Measurements from ENCODE around the gene HDHD5. TPM values are rescaled to one million over a fixed set of nuclear protein-coding genes. Genes with fewer than 3 reads are reported as not detected.

Gene HDHD5
- total RNA-seq: 10 to 100 TPM; 32.9 to 60.7 (median 36.7) TPM

DNA sequence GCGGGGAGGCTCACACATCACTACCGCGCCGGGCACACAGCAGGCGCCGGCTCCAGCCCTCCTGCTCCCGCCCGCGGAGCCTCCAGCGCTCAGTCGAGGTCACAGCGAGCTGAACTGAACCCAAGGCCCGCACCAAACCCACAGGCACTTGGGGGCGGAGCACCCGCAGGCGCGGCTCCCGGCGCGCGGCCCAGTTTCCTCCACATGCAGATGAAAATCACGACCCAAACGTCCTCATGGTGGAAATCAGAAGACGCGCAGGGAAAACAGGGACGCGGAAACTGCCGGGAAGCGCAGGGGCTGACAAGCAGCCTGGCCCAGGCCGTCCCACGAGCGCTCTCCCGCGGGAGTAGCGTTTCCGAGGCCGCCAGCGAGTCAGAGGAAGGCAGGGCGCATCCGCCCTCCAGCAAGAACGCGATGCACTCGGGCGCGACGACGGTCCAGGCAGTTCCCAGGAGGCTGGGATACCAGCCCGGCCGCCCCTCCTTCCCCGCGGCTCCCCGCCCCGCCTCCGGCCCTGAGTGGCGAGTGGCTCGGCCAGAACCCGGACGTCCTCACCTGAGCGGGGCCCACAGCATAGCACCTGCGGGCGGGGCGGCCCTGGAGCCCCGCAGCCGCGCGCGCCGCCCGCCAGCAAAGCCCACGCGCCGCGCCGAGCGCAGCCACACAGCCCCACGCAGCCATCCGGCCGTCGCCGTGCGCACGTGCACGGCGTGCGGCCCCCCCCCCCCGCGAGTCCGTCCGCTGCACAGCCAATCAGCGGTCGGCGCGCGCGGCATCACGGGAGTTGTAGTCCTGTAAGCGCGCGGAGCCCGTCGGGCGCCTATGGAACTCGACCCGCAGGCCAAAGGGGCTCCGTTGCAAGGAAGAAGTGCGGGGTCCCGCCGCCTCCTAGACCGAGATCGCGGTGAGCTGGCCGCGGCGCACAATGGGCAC, at the start of gene HDHD5:
HDHD5 (minus strand) TSS at position 710 of the 936 bp plus-strand sequence; CDS start at position 684, 26 bp downstream.
- ATAC-seq (ENCODE audit: low FRiP score) (peak; percentile 94), DNase-seq (ENCODE audit: low spot score) (peak; percentile 76)
- TF ChIP-seq, protein P1, sequence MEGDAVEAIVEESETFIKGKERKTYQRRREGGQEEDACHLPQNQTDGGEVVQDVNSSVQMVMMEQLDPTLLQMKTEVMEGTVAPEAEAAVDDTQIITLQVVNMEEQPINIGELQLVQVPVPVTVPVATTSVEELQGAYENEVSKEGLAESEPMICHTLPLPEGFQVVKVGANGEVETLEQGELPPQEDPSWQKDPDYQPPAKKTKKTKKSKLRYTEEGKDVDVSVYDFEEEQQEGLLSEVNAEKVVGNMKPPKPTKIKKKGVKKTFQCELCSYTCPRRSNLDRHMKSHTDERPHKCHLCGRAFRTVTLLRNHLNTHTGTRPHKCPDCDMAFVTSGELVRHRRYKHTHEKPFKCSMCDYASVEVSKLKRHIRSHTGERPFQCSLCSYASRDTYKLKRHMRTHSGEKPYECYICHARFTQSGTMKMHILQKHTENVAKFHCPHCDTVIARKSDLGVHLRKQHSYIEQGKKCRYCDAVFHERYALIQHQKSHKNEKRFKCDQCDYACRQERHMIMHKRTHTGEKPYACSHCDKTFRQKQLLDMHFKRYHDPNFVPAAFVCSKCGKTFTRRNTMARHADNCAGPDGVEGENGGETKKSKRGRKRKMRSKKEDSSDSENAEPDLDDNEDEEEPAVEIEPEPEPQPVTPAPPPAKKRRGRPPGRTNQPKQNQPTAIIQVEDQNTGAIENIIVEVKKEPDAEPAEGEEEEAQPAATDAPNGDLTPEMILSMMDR (IDR thresholded peaks at IDR 0.05): no peak

DNA sequence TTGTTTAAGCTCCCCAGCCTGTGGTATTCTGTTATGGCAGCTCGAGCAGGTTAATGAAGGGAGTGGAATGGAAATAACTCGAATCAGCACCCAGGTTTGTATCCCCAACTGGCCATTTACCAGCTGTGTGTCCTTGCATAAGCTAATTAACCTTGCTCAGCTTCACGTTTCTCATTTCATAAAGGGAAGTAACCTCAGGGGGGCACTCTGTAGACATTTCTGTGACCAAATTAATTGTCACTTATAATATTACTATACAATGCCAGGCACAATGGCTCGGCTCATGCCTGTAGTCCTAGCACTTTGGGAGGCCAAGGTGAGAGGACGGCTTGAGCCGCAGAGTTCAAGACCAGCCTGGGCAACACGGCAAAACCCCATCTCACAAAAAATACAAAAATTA, 46.4 kb upstream of the HDHD5 start:
- no peak for DNase-seq (ENCODE audit: low spot score)
- TF ChIP-seq, protein P1 (IDR thresholded peaks at IDR 0.05): no peak
- ATAC-seq (ENCODE audit: low FRiP score): no peak

DNA sequence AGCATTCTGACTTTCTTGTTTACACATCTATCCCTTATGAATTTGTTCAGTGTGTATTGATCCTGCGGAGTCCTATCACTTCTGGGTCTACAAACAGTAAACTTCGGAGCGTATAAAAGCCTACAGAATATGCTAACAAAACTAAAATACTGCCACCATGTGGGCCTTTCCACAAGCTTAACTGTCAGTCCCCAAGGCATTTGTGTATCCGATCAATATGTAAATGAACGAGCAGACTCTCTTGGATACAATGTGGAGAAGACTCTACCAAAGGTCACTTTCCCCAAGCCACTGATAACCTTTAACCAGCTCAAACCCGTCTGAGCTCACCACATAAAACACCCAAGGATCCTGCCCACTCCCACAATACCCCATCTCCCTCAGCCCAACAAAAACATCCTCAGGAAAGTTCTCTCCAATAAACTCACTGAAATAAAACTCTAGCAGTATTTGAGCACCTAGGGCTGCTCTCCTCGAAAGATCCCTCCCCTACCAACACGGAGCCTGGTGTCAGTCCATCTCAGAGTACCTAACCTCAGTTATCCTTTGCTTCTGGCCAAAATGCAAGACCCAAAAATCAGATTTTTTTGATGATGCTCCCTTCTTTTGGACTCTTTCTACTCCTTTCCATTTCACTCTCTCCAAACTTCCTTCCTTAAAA, 42.3 kb upstream of the HDHD5 start:
- TF ChIP-seq, protein P1 (IDR thresholded peaks at IDR 0.05): no peak
- ATAC-seq (ENCODE audit: low FRiP score): no peak

DNA sequence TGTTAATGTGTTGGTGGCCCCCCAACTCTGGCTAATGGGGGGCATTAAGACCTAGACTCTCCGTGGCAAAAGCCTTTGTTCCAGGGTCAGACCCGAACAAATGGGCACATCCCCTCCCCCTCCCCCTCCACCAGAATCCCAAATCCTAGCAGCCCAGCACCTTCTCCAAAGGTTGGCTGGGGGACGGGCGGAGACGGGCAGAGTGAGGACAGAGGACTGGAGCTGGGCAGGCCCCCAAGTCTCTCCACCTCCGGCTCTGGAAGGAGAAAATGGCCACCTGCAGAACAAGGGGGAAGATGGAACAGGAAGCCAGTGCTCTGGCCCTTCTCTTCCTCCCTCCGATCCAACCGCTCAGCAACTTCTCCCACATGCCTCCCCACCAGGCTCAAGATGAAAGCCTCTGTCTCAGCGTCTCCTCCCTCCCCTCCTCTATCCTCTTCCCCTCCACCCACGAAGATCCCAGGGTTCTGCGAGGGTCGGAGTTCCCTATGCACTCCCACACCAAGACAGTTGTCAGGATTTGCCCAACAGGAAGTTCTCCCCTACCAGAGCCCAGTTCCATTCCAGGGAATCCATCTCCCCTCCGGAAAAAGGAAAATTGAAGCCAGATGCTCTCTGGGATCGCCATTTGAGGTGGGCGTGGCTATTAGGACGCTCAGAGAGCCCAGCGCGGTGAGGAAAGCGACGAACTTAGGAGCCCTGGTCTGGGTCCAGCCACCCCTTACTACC, 40.1 kb upstream of the HDHD5 start:
- ATAC-seq (ENCODE audit: low FRiP score): no peak
- TF ChIP-seq, protein P1 (IDR thresholded peaks at IDR 0.05): no peak
- DNase-seq (ENCODE audit: low spot score): no peak

More for the DNA sequence above, 42.3 kb upstream of the HDHD5 start:
- DNase-seq (ENCODE audit: low spot score): no peak

DNA sequence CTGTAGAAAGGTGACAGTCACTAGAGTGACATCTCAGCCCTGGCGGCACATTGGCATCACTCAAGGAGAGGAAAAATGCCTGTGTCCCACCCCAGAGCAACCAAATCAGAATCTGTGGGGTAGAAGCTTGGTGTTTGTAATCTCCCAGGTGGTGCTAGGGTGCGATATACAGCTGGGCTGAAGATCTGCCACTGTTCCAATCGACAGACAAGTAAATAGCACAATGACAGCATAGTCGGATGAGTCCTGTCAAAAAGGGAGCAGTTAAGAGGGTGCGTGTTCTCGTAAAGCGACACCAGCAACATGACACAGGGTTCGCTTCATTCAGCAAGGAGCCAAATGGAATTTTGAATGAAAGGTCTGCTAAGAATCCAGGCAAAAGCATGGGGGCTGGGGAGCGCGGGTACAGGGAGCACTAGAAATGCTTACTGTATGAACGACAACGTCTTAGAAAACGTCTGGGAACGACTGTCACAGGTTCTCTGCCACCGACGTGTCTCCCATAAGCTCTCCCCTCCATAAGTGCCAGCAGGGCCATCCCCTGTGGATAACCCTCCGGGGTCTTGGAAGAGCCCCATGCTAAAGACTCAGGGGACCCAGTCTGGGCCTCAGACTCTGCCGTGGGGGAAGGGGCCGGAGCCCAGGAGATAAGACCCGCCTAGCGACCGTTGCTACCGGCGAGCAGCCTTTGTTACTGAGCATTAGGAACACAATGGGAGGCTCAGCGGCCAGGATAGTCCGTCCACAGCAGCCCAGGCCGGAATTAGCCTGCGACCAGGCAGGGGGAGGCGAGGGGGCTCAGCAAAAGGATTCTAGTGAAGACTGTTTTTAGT, 39.3 kb upstream of the HDHD5 start:
- DNase-seq (ENCODE audit: low spot score) (no peak), ATAC-seq (ENCODE audit: low FRiP score) (no peak)
- TF ChIP-seq, protein P1 (IDR thresholded peaks at IDR 0.05): no peak

DNA sequence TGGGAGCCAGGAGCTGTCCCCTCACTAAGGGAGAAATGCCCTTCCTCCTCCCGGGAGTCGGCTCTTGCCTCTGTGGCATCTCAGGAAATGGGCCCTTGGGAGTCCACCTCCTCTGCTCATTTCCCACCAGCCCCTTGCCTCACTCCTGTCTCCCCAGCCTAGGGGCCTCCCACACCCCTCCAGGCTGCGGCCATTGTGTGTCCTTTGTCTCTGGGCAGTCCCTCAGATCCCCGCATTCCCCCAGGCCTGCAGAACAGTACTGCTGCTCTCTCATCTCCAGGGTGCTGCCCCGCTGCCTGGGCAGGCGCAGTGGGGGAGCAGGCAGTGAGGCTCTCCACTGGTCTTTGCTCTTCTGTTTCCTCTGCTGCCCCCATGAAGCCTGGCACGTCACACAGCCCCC, 35.1 kb upstream of the HDHD5 start:
- ATAC-seq (ENCODE audit: low FRiP score) (no peak), DNase-seq (ENCODE audit: low spot score) (no peak)
- TF ChIP-seq, protein P1 (IDR thresholded peaks at IDR 0.05): no peak

Measured in omental fat pad (tissue), 4 donors.